Chondrocyte (in vitro differentiated cells): ENCODE data around the gene HLA-F. TPM values are rescaled to one million over a fixed set of nuclear protein-coding genes. Genes with fewer than 3 reads are reported as not detected.

Experiments used
- DNase-seq: peaks from one replicate; pipeline ENCODE4 v3.0.0; 2021; ENCODE audit warnings: mixed read lengths, low spot score
- H3K27ac Mint-ChIP-seq: one replicate; pipeline ENCODE4 v1.8.0; 2021; ENCODE audit warnings: mild to moderate bottlenecking, moderate library complexity, mixed read lengths; ENCODE audit not compliant: unreplicated experiment
- H3K27me3 Mint-ChIP-seq: 2 replicates; pipeline ENCODE4 v1.8.0; 2021; ENCODE audit warnings: low read depth, mixed read lengths
- H3K36me3 Mint-ChIP-seq: 2 replicates; pipeline ENCODE4 v1.8.0; 2021; ENCODE audit warnings: low read depth, mixed read lengths
- H3K4me1 Mint-ChIP-seq: 2 replicates; pipeline ENCODE4 v1.8.0; 2021; ENCODE audit warnings: low read depth, mild to moderate bottlenecking, mixed read lengths
- H3K4me3 Mint-ChIP-seq: one replicate; pipeline ENCODE4 v1.8.0; 2021; ENCODE audit warnings: mild to moderate bottlenecking, moderate library complexity, mixed read lengths; ENCODE audit not compliant: unreplicated experiment
- H3K9me3 Mint-ChIP-seq: 2 replicates; pipeline ENCODE4 v1.8.0; 2021; ENCODE audit warnings: low read depth, mixed read lengths
- total RNA-seq: library from RNA; stranded (reverse); gene quantifications from 3 replicates; pipeline ENCODE4 v1.2.1, GENCODE V29; 2021
- TF ChIP-seq, protein P1 (sequence below): fragments of 200-600 bp; sonication (generic); IDR thresholded peaks from 2 replicates; pipeline ENCODE4 v1.5.0; 2021; ENCODE audit warnings: antibody characterized with exemption, mild to moderate bottlenecking, moderate library complexity

The HLA-F gene
- total RNA-seq, 1 donor from 2014 or later, result 6.6 TPM

DNA sequence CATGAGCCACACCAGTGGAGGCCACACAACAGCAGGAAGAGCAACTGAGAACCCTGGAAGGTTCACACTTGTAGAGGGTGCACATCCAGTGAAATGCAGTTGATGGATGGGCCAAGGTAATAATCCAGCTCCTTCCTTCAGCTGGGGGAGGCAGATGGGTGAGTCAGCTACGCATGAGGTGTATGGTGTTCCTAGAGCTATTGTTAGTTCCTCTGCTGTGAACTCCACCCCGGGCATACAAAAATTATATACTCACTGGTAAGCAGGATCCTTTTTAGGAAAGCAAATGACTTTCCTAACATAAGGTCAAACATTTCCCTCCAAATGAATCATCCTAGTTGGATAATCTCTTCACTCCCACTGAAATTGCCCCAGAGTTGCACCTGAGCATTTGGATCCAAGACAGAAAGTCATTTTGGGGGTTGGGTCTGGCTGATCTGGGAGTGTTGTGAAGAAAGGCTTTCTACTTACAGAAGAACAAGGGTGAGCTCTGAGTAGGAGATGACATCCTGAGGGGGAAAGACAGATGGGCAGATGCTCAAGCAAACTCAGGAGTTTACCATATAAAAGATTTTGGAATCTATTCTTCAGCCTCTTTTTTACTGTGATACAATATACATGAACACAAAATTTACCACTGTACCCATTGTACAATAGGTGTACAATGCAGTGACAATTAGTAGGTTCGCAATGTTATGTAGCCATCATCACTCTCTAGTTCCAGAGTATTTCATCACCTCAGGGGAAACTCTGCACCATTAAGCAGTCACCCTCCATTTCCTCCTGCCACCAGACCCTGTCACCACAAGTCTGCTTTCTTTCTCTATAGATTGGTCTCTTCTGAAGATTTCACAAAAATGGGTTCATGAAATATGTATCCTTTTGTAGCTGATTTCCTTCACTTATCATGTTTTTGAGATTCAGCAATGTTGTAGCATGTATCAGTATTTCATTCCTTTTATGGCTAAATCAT lies 11.1 kb downstream of the HLA-F start:
- H3K4me1 Mint-ChIP-seq, result no peaks in the 10 kb centered on the region
- peaks cover 7% of the 10 kb centered on the region for H3K27me3 Mint-ChIP-seq
- no peak overlapping the region for H3K27ac Mint-ChIP-seq
- H3K9me3 Mint-ChIP-seq, result peaks cover 4% of the 10 kb centered on the region
- no peak for DNase-seq
- TF ChIP-seq, protein P1, sequence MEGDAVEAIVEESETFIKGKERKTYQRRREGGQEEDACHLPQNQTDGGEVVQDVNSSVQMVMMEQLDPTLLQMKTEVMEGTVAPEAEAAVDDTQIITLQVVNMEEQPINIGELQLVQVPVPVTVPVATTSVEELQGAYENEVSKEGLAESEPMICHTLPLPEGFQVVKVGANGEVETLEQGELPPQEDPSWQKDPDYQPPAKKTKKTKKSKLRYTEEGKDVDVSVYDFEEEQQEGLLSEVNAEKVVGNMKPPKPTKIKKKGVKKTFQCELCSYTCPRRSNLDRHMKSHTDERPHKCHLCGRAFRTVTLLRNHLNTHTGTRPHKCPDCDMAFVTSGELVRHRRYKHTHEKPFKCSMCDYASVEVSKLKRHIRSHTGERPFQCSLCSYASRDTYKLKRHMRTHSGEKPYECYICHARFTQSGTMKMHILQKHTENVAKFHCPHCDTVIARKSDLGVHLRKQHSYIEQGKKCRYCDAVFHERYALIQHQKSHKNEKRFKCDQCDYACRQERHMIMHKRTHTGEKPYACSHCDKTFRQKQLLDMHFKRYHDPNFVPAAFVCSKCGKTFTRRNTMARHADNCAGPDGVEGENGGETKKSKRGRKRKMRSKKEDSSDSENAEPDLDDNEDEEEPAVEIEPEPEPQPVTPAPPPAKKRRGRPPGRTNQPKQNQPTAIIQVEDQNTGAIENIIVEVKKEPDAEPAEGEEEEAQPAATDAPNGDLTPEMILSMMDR, result no peak
- H3K4me3 Mint-ChIP-seq, result no peak overlapping the region
- peaks cover 3% of the 10 kb centered on the region for H3K36me3 Mint-ChIP-seq

DNA sequence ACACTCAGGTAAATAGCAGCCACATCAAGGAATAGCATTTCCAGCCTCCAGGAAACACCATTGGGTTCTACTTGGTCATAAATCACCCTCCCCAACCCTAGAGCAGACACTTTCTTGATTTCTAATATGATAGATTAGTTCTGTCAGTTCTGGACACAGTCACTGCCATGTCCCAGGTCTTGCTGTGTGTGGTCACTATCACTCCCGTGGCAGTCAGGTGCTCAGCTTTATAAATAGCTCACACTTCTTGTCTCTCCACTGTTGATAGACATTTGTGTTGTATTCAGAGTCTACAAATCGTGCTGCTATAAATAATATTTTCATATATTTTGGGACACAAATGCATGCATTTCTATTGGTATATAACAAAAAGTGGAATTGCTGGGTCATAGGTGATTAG lies 13.3 kb downstream of the HLA-F start:
- no peak overlapping the region for H3K27ac Mint-ChIP-seq
- H3K9me3 Mint-ChIP-seq, result peaks cover 4% of the 10 kb centered on the region
- peaks cover 6% of the 10 kb centered on the region for H3K4me1 Mint-ChIP-seq
- no peak for DNase-seq
- H3K36me3 Mint-ChIP-seq, result peaks cover 3% of the 10 kb centered on the region
- TF ChIP-seq, protein P1, result no peak
- no peaks in the 10 kb centered on the region for H3K27me3 Mint-ChIP-seq
- H3K4me3 Mint-ChIP-seq, result no peak overlapping the region

DNA sequence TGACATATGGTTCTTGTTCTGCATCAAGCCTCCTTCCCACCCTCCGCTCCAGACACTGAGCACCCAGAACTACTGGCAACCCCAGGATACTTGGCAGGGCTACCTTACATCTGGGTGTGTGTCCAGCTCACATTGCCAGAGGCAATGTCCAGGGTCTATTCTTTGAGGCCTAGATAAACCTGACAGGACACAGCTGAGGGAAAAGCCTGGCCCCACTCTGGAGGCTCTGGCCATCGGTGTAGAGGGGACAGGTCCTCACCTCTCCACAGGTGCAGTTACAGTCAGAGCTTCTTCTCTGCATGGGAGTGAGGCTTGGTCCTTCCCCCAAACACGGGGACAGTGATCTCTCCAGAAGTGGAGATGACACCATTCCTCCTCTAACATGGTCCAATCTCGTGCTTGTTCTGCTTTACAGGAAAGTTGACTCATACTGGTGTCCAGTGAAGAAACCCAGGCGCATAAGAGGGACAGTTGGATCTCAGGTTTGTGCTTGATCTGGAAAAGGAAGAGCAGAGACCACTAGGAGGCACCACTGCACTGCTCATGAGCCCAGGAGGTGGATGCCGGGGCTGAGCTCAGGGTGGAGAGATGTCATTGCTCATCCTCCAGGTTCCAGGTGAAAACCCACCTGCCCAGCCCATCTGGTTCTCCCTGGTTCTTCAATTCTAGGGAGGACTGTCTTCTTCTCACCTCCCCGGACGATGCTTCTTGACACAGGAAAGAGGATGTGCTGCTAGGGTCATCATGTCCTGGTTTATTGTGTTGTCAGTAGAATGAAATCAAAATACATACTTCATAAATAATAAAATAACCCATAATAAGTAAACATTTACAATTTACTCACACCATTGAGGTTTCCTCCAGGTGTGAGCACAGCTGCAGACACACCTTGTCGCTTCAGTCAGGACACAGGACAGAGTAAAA lies 14.7 kb downstream of the HLA-F start:
- no peak overlapping the region for H3K4me3 Mint-ChIP-seq
- no peaks in the 10 kb centered on the region for H3K27me3 Mint-ChIP-seq
- H3K9me3 Mint-ChIP-seq, result peaks cover 4% of the 10 kb centered on the region
- H3K27ac Mint-ChIP-seq, result no peak overlapping the region
- peaks cover 6% of the 10 kb centered on the region for H3K4me1 Mint-ChIP-seq
- DNase-seq, result no peak
- H3K36me3 Mint-ChIP-seq, result peaks cover 3% of the 10 kb centered on the region
- TF ChIP-seq, protein P1, result peak; percentile 83

DNA sequence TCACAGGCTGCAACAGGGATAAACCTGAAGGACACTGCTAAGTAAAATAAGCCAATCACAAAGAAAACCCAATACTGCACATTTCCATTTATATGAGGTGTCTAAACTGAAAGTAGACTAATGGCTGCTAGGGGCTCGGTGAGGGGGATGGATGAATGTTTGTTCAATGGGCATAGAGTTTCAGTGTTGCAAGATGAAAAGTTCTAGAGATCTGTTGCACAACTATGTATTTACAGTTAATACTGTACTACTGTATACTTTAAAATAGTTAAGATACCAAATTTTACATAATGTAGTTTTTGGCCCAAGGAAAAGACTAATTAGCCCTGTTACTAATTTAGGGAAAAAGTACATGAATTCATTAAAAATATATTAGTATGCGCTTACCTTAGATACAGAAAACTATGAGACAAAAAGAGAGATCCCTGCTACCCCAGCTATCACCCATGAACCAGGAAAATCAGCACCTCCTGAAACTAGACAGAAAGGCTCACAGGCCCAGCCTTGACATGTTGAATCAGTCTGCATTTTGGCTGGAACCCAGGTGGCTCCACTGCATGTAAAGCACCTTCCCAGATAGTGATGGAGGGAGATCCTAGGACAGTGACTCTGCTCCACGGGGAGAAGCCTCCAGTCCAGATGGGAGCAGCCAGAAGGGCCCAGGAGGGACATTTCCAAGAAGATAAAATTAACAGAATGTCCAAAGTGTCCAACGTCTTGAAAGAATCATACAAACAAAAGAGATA lies 16.1 kb downstream of the HLA-F start:
- no peak for DNase-seq
- H3K36me3 Mint-ChIP-seq, result peaks cover 3% of the 10 kb centered on the region
- no peak overlapping the region for H3K4me3 Mint-ChIP-seq
- TF ChIP-seq, protein P1, result no peak
- H3K9me3 Mint-ChIP-seq, result peaks cover 4% of the 10 kb centered on the region
- H3K27me3 Mint-ChIP-seq, result no peaks in the 10 kb centered on the region
- peaks cover 6% of the 10 kb centered on the region for H3K4me1 Mint-ChIP-seq
- H3K27ac Mint-ChIP-seq, result no peak overlapping the region
